Stimulated activated CD8-positive, alpha-beta memory T cell treated with anti-CD3 and anti-CD28 coated beads, Interleukin-2, amount 100 ng/mL, for 1 hour (primary cell): Measurements from ENCODE around the gene IGHMBP2.
"Not testable (repeated sequence)": the region's sequence is repeated elsewhere in the genome, so short reads cannot be mapped to it uniquely, and the experiment has no call there.

ENCODE experiments used
- DNase-seq, 2 donors: peaks; one replicate each; pipeline ENCODE4 v3.0.0-alpha.2; 2020; ENCODE audit warnings: low read depth in 2 of 2

IGHMBP2 gene

DNA sequence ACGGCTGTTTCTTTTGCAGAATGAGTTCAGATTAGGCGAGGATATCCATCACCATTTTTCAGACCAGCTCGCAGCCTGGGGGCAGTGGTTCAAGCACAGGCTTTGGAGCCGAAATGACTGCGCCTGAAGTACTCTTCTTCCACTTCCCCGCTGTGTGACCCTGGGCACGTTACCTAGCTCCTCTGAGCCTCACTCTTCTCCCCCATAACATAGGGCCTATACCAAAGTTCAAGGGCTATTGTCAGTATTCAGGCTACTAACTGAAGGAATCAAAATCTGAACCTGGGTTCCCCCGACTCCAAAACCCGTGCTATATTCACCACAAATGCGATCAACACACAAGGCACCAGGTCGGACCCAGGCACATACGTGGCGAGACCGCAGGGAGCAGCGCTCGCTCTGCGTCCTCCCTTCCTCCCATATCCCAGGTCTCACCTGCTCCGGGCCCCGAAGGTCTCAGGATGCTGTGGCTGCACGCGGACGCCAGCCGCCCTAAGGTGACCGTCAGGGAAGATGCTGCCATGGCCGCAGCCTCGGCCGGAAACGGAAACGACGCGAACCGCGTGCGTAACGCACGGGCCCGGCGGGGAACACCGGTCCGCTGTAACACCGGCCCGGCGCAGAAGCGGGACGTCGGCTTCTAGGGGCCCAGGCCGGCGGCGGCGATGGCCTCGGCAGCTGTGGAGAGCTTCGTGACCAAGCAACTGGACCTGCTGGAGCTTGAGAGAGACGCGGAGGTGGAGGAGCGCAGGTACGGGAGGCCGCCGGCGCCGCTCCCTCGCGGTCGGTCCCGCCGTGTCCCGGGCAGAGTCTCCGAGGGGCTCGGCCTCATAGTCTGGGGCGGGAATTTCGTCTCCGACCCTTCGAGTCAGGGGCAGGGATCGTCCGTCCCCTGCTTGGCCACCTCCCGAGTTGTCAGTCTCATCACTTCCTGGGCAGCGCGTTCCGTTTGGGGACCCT, at the start of gene IGHMBP2, which contains the start of gene MRPL21:
Gene IGHMBP2, plus strand, starts transcription at position 604 of the 960 bp plus-strand sequence. Its CDS starts 62 bp downstream, at position 666.
Gene MRPL21, minus strand, starts transcription at position 545 of the 960 bp plus-strand sequence. Its CDS starts 22 bp downstream, at position 523.
- DNase-seq: peak; percentile 69 to 75

DNA sequence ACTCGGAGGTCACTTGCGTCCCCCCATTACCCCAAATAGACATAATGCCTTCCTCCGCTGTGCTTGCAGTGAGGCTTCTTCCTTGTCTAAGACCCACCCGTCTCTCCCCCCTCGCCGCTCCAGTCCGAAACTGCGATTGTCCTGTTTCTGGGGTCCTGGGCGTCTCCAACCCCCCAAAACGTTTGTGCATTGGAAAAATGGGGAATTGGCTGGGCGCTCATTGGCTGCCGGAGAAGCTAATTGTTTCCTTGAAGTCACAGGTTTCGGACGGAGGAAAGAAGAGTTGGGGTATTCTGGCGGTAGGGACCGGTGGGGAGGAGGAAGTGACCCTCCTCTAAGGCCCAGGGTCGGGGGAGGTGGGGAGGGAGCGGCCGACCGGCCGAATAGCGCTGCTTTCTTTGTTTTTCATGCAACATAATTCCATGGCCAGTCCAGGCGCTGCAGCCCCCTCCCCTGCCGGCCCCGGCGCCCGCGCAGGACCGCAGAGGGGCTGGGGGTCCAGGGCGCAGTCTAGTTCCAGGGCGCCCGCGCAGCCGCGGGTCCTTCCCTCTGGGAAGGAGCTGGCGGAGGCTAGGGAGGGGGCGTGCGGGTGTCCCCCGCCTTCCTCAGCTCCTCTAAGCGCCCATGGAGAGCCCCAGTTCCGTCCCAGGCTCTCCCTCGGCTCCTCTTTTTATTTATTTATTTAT, 49.3 kb upstream of the IGHMBP2 start:
- no peak for DNase-seq

DNA sequence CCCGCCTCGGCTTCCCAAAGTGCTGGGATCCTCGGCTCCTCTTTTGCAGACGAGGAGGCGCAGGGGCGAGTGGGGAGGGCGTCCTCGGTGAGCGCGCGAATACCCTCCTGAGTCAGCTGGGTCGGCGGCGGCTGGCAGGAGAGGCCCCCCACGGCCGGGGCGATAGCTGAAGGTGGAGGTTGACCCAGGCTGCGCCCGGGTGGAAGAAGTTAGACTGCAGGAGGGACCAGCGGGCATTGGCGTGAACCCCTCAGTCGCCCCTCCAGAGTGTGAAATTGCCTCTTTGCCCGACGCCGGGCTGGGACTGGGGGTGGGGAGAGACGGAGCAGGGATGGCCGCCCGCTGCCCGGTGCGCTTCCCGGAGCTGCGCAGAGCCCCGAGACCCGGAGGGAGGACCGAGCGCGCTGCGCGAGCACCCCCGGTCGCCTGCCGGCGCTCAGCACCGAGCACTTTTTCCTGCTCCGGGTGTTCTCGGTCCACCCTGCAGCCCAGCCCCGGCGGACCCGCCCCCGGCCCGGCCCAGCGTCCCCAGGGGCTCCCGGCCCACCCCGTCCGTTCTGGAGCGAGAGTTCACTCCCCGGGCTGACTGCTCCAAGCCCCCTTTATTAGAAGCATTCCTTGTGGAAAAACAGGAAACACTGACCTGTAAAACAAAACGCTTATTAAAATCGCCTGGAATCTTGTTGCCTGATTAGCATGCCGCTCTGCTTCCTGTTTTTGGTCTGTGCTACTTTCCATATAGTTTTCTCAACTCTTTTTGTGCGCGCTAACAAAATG, 48.3 kb upstream of the IGHMBP2 start:
- no peak for DNase-seq

DNA sequence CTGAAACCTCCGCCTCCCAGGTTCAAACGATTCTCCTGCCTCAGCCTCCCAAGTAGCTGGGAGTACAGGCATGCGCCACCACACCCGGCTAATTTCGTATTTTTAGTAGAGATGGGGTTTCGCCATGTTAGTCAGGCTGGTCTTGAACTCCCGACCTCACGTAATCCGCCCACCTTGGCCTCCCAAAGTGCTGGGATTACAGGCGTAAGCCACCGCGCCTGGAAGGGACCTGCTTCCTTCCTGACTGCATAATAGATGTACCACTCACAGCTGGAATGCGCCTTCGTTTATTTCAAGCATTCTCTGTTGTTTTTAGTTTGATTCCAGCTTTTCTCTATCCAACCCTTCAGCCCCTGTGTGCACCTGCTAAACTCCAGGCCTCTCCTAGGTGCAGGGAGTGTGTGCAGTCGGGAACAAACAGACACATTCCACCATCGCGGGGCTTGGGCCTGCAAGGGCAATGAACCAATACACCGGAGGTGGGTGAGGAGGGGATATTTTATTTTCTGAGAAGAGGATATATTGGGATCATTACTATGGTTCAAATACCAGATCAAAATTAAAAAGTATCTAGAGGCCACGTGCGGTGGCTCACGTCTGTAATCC, 47.2 kb upstream of the IGHMBP2 start:
- DNase-seq: not testable (repeated sequence)

DNA sequence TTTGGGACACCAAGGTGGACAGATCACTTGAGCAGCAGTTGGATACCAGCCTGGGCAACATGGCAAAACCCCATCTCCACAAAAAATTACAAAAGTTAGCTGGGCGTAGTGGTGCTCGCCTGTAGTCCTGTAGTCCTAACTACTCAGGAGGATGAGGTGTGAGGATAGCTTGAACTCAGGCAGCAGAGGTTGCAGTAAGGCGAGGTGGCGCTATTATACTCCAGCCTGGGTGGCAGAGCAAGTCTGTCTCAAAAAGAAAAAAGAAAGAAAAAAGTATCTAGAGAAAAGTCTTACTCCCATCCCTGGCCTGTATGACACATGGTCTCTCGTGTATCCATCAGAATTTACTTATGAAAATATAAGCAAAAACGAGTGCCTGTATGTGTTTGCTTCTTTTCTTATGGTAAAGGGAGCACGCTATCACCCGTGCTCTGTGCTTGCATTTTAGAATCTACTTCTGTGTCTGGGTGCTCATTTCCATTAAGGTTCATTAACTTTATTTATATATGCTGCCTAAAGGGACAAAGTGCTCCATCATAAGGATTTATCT, 46.6 kb upstream of the IGHMBP2 start:
- no peak for DNase-seq

DNA sequence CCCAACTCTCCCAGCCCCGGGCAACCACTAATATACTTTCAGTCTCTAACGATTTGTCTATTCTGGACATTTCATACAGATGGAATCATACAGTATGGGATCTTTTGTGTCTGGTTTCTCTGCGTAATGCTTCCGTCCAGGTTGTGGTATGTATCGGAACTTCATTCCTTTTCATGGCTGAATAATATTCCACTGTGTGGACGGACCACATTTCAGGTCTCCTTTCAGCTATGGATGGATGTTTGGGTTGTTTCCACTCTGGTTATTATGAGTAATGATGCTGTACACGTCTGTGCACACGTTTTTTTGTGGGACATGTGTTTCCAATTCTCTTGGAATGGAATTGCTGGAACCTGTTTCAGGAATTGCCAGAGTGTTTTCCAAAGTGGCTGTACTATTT, 44.6 kb upstream of the IGHMBP2 start:
- no peak for DNase-seq

DNA sequence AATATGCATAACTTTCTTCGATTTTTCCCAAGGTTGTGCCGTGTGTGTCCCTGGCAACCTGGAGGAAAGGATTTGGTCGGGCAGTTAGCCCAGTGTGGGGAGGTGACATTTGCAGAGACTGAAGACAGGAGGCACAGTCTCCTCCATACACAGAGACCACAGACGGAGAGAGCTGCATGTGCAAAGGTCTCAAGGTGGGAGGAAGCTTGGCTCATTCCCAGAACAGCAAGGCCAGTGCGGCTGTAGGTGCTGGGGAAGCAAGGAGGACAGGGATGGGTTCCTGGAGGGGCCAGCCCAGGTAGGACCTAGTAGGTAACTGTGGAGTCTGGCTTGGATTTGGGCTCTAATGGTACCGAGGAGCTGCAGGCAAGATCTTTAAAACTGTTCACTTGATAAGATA, 41.3 kb upstream of the IGHMBP2 start:
- DNase-seq: no peak

DNA sequence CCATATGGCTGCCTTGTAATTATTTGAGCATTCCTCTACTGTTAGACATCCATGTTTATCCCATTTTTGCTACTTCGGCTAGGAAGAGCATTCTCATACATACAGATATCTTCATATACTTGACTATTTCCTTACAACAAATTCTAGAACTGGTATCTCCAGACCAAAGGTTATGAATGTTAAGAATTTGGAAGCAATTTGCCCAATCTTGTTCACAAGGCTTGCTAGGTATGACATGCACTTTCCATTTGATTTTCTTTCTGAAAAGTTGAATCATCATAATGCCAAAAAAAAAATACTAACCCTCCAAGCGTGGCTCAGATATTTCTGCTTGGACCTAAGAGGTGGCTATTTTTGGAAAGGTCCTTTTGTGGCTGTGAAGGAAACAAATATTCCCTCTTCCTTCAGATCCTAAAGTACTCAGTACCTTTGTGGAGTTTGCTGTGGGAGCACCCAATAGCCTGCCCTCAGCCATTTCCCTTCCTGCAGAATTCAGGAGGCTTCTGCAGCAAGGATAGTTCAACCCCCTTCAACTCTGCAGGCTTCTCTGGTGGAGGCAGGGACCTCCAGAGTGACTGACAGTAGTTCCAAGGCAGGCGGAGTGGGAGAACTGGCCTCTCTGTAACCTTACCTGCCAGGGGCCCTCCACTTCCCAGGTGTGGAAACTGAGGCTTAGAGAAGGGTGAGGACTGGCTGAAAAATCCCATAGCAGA, 40.0 kb upstream of the IGHMBP2 start:
- no peak for DNase-seq

DNA sequence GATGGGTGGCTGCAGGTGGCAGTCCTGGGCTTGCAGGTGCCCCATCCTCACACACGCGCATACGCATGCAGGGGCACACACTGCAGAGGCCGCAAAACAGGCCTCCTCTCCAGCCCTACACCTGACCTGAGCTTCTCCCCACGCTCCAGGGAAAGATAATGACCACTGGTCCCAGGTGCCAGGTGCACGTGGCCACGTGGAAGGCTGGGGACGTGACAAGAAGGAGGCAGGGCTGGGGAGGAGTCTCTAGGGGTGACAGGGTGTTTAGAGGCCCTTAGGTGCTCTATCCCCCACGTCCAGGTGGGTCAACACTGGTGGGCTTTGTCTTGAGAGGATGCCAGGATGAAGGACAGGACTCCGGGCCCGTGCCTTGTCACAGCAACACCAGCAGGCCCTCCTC, 38.5 kb upstream of the IGHMBP2 start:
- DNase-seq: no peak

DNA sequence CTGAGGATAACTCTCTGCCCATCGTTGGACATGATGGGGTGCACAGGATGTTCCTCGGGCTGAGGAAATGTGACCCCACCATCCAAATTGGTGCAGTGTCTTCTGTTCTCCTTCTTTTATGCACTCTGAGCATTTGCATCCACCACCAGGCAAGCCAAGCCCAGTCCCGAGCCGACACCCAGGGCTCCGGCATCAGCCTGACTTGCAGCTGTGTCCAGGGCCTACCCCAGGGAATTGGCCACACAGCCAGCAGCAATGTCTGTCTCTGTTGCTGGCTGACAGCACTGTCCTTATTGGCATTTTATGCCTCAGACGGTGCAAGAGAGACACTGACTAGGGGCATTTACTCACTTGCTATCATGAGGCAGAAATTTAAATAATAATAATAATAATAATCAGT, 36.6 kb upstream of the IGHMBP2 start:
- DNase-seq: no peak

DNA sequence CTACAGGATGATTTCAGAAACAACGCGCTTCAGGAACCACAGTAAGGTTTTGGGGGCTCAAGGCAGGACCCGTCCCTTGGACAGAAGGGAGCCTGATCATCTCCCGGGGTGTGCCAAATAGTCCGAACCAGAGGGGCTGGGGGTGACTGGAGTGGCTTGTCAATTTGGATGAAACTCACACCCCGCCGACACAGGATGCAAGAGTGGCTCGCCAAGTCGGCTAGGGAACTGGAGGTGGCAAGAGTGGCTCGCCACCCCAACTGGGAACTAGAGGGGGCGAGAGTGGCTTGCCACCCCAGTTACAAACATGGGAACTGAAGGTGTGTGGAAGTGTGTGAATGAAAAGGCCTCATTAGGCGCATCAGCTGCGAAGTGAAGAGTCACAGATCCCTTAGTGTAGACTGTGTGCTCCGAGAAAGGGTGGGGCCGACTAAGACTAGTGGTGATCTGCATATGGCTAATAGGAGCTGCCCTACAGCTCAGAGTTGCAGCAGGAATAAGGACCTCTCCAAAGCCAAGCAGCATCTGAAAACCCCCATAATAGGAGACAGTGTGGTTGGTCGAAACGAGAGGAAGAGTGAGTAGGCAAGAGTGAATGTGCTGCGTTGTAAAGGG, 35.4 kb upstream of the IGHMBP2 start:
- no peak for DNase-seq

DNA sequence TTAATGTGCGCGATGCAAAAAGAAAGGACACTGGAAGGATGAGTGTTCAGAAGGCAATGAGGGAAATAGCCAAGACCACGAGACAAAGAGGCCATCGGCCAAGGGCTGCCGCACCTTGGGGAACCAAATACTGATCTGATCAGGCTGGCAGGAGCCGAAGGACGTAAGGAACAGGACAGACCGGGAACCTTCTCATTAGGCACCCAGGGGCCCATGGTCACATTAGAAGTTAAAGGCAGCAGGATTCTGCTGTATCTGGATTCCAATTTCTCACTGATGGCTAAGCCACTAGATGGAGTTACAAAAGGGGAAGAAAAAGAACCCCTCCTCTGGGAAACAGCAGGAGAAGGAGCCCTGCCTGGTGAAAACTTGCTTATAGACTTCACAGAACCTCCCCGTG, 33.2 kb upstream of the IGHMBP2 start:
- DNase-seq: no peak

DNA sequence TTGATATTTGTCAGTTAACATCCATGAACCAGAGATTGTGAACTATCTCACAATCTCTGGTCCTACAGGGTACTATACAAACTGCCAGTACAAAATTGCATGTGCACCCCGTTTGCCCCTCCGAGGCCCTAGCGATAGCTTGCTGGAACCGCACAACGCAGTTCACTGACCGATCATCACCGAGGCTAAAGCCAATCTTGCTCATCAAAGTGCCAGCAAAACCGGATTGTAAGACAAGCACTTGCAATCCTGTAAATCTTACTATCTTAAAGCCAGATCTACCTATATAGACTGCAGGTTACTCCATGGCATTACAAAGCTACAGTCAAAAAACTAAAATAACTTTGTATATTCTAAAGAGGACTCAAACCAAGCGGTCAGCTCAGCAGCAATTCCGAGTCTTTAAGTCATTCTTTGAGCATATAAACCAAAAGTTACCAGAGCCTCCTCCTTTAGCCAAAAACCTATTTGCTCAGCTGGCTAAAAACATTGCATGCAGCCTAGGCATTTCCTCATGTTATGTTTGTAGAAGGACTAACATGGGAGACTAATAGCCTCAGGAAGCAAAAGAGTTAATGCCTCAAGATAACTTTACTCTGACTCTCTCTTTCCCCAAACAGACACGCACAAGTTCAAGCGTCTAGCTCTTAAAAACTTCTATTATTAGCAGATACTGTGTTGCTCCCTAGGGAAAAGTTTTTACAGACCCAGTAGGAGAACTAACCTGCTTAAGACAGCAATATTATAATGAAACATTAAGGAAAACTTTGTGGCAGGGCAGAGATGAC, 31.3 kb upstream of the IGHMBP2 start:
- no peak for DNase-seq

DNA sequence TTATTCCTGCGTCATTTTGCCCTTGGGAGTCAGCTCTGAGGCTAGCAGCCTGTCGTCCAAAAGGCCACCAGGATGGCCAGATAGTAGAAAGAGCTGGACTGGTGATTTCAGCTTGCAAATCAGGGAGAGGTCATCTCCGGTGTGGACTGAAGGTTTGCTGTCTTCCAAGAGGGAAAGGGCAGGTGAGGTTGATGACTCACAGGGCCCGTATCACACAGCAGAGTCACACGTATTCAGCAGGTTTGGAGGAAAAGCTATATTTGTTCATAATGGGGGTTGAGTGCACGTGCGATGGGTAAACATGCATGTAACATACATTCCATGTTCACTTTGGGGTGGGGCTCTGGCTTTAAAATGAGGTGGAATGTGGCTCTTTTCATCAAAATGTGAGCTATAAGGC, 25.7 kb upstream of the IGHMBP2 start:
- no peak for DNase-seq

DNA sequence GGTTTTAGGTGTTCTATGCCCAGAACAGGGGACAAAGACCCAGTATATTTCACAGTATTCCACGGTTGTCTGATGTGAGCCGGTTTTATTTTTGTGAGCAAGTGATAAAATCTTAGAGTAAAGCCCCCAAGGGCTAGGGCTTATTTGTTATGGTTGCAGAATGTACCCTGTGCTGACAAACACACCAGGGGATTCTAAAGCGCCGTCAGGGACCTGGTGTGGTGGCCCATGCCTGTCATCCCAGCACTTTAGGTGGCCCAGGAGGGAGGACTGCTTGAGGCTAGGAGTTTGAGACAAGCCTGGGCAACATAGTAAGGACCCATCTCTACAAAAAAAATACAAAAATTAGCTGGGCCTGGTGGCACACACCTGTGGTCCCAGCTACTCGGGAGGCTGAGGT, 22.8 kb upstream of the IGHMBP2 start:
- DNase-seq: no peak

DNA sequence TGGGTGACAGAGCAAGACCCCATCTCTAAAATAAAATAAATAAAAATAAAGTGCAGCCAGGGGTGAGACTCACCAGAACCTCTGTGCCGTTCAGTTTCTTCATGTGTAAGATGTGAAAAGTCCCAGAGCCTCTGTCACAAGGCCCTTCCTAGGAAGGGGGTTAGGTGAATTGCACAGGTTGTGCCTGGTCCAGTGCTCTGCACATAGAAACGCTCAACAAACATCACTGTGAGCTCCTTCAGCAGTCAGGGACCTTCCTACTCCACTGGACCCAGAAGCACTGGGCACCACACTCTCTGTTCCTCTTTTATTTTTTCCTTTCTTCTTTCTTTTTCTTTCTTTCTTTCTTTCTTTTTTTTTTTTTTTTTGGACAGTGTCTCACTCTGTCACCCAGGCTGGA, 22.4 kb upstream of the IGHMBP2 start:
- DNase-seq: no peak

DNA sequence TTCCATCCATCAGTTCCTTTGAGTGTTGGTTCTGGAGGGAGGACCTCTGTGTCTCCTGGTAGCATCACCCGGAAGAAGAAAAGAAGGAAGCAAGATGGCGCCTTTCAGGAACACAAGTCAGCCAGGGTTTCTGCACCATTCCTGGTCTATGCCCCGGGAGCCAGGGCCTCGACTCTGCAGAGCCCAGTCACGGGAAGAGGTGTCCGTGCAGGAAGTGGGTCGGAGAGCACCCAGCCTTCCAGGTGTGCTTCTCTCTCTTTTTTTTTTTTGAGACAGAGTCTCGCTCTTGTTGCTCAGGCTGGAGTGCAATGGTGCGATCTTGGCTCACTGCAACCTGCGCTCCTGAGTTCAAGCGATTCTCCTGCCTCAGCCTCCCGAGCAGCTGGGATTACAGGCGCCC, 21.3 kb upstream of the IGHMBP2 start:
- DNase-seq: no peak

DNA sequence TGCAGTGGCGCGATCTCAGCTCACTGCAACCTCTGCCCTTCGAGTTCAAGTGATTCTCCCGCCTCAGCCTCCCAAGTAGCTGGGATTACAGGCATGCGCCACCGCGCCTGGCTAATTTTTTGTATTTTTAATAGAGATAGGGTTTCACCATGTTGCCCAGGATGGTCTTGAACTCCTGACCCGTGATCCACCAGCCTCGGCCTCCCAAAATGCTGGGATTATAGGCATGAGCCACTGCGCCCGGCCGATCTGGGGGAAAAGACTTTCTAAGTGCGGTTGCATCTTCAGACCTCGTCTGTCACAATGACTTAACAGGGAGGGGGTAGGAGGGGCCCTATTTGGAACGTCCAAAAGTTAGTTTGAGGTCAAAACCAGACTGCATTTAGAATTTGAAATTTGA, 18.9 kb upstream of the IGHMBP2 start:
- DNase-seq: not testable (repeated sequence)

DNA sequence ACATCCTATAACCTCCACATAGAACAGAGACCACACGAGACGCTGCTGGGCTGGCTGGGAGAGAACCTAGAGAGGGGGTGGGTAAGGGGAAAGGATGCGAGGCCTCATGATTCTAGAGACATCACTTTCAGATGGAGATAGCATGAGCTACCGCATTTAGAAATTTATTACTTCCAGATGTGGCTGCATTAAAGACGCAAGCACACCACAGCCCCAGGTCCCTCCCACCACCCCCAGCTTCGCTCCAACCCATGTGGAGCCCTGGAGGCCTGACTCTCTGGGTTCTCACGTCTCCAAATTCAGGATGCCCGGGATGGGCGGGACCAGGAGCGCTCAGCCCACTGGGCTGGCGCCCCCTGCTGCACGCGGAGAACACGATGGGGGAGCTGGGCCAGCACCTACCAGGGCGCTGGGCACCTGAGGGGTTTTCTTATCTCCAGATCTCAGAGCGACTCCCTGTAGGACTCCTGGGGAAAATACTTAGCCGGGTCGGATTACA, 13.7 kb upstream of the IGHMBP2 start:
- no peak for DNase-seq
